DMS79 treated with DMSO at 0.1 percent for 48 hours (cell line): ENCODE data around the gene PILRB.

Experiments
- DNase-seq: peaks from one replicate; lab custom pipeline; 2025; lab: John Stamatoyannopoulos, UW

PILRB gene

DNA sequence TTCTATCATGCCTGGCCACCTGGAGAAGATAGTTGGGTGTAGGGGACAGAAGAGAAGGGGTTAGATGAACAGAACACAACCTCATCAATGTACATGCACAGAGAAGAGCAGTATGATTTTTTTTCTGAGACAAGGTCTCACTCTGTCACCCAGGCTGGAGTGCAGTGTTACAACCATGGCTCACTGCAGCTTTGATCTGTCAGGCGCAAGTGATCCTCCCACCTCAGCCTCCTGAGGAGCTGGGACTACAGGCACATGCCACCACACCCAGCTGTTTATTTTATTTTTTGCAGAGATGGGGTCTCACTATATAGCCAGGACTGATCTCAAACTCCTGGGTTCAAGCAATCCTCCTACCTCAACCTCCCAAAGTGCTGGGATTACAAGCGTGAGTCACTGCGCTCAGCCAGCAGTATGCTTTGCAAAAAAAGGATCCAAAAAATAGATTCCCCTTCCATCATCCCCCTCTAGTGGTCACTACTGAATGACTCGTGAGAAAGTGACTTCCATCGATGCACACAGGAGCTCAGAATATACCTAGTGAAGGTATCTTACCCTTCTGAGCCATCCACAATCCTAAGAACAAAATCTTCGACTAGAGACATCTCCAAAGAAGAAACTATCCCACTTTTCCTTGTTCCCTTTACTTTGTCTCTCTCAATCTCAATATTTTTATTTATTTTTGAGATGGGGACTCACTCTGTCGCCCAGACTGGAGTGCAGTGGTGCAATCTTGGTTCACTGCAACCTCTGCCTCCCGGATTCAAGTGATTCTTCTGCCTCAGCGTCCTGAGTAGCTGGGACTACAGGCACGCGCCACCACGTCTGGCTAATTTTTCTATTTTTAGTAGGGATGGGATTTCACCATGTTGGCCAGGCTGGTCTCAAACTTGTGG lies 49.6 kb downstream of the PILRB start:
- peak; percentile 14 for DNase-seq

DNA sequence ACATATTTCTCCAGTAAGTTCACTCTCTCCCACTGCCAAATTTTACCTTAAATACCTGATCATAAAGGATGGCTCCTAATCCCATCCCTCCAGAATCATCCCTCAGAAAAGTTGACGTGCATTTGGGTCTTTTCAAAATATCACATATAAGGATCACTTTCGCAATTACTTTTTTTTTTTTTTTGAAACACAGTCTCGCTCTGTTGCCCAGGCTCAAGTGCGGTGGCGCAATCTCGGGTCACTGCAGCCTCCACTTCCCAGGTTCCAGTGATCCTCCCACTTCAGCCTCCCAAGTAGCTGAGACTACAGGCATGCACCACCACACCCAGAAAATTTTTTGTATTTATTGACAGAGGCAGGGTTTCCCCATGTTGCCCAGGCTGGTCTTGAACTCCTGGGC lies 53.2 kb downstream of the PILRB start:
- no peak for DNase-seq

DNA sequence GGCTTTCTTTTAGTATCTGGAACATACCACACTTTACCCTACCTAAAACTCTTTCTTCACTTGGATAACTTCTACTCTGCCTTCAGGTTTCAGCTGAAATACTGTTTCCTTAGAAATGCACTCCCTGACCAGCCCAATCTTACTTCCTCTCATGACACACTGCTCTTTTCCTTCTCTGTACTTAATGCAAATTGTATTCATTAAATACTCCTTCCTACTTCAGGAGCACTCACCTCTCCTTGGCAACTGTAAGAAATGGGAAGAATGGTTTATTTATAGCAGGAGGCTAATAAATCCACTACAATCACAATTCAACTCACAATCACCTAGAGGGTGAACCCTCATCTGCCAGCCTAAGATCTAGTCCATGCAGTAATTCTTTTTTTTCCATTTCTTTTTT lies 55.4 kb downstream of the PILRB start:
- no peak for DNase-seq

DNA sequence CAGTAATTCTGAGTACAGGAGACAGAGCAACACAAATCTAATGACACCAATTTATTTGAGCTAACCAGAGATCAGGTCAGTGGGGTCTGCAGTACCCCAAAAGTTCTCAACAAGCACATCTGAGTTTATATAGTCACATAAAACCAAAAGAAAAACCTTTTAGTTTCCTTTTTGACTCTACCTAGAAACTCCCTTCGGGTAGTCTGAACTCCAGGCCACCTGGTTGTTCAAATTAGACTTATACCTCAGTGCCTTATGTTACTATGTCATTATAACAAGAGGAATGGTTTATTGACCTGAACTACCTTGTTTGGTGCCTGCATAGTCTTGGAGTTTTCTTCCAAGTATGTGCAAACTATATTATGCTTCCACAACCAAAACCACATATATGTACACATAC lies 56.0 kb downstream of the PILRB start:
- no peak for DNase-seq

DNA sequence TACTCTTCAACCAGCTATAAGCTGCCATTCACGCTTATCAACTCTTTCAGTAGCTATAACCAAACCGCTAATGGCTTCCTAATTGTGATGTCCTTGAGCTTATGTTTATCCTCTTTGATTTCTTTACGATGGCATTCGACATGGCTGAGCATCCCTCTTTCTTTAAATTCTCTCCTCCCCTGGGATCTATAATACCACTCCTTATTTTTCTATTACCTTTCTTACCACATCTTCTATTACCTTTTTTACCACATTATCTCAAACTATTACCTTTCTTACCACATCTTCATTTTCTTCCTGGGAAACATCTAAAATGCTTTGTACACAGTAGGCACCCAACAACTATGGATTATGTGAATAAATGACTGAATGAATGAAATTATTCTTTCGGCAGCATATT lies 57.5 kb downstream of the PILRB start:
- DNase-seq, result no peak
